Activated T-cell treated with anti-CD3 and anti-CD28 coated beads for 4 hours (primary cell): ENCODE data around the gene ISLR2.
A peak's percentile ranks its signal among the peaks of the same experiment; 100 is the strongest.
"Not testable (repeated sequence)": the region's sequence is repeated elsewhere in the genome, so short reads cannot be mapped to it uniquely, and the experiment has no call there.

Experiments
- DNase-seq: peaks from one replicate; pipeline ENCODE4 v3.0.0-alpha.2; 2020

Gene ISLR2, protein sequence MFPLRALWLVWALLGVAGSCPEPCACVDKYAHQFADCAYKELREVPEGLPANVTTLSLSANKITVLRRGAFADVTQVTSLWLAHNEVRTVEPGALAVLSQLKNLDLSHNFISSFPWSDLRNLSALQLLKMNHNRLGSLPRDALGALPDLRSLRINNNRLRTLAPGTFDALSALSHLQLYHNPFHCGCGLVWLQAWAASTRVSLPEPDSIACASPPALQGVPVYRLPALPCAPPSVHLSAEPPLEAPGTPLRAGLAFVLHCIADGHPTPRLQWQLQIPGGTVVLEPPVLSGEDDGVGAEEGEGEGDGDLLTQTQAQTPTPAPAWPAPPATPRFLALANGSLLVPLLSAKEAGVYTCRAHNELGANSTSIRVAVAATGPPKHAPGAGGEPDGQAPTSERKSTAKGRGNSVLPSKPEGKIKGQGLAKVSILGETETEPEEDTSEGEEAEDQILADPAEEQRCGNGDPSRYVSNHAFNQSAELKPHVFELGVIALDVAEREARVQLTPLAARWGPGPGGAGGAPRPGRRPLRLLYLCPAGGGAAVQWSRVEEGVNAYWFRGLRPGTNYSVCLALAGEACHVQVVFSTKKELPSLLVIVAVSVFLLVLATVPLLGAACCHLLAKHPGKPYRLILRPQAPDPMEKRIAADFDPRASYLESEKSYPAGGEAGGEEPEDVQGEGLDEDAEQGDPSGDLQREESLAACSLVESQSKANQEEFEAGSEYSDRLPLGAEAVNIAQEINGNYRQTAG

GRCh38 chr15:74130155-74130848 is at the start of gene ISLR2:
Gene ISLR2 (plus strand): TSS chr15:74130586. CDS start chr15:74132755, 2,169 bp downstream.
- no peak for DNase-seq

DNA sequence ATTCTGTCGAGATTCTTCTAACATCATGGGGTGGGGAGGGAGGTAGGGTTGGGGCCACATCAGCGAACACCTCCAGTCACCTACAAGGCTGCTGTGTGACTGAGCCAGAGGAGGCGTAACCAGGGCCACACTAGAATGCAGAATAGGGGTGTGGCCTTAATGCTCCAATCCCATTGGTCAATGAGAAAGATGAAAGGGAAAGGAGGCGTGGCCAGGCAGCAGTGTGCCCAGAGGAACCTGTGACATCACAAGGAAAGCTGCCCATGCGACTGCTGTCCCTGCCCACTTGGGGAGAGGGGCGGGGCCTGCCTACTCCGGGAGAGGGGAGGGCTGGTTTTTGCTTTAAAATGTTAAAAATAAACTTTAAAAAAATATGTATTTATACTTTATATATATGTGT is 47.9 kb upstream of the ISLR2 start, which contains the start of gene GOLGA6A:
Gene GOLGA6A, minus strand, starts transcription at position 101 of the 400 bp plus-strand sequence. Its CDS starts 41 bp downstream, at position 60.
- DNase-seq, result not testable (repeated sequence)

DNA sequence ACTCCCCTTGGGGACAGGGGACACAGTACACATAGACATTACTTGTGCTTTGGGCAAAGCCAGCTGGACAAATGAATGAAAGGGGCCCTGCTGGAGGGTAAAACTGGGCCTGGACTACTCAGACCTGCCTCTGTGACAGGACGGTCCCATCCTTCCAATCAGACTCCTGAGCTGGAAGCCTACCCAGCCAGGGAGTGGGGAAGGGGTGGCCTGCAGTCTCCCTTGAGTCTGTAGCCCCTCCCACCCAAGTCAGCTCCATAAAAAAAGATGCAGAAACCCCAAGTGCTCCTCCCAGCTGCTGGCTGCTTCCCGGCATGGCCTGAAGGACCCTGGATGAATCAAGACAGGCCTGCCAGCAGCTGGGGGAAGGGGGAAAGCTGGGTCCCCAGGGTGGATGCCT is 35.8 kb upstream of the ISLR2 start:
- not testable (repeated sequence) for DNase-seq

DNA sequence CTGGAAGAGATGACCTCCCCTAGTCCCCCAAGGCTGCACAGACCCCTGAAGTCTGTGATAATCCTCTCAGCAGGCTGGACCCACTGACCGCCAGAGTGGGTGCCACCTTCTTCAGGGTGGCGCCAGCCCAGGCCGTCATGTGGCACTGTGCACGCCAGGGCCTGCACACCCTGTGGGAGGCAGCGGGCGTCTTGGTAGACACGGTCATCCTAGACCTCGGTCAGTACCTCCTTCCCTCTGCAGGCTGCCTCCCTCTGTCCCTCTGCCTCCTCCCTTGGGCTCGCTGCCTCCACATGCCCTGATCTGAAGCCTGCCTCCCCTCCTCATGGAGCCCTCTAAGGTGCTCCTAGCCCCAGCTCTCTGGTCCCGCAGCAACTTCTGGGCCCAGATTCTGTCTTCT is 34.8 kb upstream of the ISLR2 start:
- not testable (repeated sequence) for DNase-seq

- not testable (repeated sequence) for DNase-seq
Measured at GRCh38 chr15:74096753-74097474, 33.5 kb upstream of the ISLR2 start.

DNA sequence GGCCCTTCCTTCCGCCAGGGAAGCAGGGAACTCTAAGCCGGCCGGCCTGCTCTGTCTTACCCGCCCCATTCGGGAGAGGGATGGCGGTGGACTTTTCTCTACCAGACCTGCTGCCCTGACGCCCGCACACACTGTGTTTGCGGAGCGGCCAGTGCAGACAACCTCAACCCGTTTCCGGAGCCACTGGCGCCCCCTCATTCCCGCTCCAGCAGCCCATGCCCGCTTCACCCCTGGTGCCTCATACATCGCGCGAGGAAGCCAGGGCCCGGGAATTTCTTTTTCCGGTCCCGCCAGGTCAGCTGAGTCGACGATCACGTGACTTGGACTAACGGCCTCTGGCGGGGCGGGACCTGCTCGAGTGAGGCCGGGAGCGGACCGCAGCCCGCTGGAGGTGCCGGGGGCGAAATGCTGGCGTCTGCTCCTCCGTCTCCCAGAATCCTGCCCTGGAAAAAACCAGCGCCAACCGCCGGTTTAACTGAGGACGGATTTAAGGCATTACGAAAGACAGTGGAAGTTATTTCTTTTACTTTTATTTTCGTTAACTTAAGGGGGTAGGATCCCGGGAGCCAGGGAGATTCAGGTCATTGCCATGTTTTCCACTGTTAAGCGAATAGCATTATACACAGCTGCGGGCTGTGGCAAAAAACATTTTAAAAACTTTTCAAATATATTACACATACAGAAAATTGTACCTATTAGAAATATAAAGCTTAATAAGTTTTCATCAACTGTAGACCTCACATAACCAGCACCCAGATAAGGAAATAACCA is 30.2 kb upstream of the ISLR2 start:
- peak; percentile 28 for DNase-seq

DNA sequence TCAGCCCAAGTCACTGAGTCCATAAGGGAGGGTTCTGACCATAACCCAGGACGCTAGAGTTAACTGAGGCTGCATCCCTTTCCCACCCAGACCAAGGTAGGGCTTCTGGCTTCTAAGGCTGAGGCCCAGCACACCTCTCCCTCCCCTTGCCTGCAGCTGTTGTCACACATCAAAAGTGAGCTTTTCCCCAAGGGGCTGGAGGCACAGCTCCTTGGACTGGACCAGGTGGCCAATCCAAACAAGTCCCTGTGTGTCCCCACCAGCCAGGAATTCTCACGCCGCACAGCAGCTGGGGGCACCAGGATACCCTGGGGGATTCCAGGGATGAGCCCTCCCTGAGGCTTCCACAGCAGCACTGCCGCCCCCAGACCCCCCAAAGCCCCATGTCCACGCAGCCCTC is 22.3 kb upstream of the ISLR2 start:
- no peak for DNase-seq

GRCh38 chr15:74108611-74109010 is 21.8 kb upstream of the ISLR2 start:
- not testable (repeated sequence) for DNase-seq

DNA sequence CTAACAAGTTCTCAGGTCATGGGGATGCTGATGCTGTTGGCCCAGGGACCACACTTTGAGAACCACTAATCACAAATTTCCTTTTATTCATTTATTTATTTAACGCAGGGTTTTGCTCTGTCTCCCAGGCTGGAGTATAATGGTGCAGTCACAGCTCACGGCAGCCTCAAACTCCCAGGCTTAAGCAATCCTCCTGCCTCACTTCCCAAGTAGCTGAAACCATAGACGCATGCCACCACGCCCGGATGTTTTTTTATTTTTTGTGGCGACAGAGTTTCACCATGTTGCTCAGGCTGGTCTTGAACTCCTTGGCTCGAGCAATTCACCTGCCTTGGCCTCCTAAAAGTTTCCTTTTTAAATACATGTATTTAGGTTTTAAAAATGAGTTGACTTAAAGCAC is 20.7 kb upstream of the ISLR2 start:
- DNase-seq, result no peak

GRCh38 chr15:74120426-74120825 is 10.0 kb upstream of the ISLR2 start:
- DNase-seq, result no peak

DNA sequence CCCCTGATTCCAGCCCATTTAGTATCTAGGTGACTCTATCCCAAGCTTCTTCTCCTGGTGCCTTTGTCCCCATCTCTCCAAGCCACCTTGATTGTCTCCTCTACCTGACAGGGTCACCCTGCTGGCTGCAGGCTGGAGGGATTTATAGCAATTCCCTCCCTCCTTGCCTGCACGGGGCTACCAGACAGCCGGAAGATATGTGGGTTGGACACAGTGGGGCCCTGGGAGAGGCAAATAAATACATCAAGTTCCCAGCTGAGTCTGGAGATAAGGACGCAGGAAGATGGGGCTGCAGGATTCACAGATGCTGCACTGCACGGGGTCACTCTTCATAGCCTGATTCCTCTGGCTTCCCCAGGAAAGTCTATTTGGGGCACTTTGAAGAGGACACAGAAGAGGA is 9.3 kb upstream of the ISLR2 start:
- no peak for DNase-seq

- DNase-seq, result no peak
Measured at GRCh38 chr15:74121858-74122257, 8.5 kb upstream of the ISLR2 start.

DNA sequence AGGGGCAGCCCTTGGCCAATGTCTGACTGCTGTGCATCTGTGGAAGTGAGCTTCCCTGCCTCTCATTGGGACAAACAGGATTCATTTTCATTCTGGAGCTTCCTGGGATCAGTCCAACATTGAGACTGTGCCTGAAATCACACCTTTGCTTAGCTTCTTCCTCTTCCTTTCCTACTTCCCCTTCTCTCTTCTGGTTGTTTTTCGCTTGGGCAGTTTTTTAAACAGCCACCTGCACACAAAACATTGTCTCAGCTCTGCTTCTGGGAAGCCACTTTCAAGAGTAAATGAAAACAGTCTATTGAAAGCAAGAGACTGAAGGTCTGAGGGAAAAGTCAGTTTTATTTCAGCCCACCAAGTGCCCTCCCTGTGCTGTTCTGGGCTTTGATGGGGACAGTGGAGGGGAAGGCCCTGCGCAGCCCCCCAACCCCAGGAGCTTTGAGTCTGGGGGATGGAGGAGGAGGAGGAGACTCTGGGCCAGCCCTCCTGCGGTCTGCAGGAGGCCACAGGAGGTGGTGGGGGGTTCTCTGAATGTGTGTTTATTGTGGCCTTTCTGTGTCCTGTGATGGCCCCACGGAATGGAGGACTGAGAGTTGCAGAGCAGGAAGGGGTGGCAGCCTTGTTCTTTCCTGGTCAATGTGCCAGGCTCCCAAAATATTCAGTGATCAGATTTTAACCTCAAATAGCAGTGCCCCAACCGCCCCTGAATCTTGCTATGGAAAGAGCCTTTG is 7.8 kb upstream of the ISLR2 start:
- DNase-seq, result no peak

DNA sequence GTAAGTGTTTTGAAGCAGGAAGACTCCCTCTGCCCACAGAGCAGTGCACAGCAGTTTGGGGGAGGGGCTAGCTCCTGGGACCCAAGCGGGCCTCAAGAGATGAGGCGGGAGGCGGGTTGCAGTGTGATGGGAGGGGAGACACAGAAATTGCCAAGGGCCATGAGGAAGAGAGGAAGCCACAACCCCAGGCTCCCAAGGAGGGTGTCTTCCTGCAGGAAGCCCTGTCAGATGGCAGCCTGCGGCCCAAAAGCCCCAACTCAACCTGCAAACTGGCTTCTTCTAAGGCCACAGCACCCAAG is 7.3 kb upstream of the ISLR2 start:
- DNase-seq, result no peak

GRCh38 chr15:74123658-74124057 is 6.7 kb upstream of the ISLR2 start:
- no peak for DNase-seq

- DNase-seq, result no peak
Measured at GRCh38 chr15:74124196-74124595, 6.2 kb upstream of the ISLR2 start.

DNA sequence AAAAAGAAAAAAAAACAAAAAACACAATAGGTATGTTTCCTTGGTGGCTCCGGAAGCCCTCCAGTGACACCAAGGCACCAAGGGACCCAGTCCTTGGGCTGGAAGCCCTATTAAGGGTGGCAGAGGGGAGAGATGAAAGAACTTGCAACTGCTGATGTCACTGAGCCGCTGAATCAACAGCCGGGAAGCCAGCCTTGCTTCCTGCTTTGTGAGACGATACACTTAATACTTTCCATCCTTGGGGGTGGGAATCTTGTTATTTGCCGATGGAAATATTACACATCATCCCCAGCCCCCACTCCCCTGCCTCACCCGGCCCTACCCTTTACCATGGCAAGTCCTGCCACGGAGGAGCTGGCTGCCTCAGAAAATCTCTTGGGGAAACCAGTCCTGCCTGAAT is 5.6 kb upstream of the ISLR2 start:
- DNase-seq, result no peak

- peak; percentile 78 for DNase-seq
Measured at GRCh38 chr15:74127255-74127953, 3.0 kb upstream of the ISLR2 start.

GRCh38 chr15:74127954-74128784 is 2.2 kb upstream of the ISLR2 start:
- DNase-seq, result no peak
